Panc1 (cell line): ENCODE results near the gene PPP2R1A. TPM values are rescaled to one million over a fixed set of nuclear protein-coding genes. Genes with fewer than 3 reads are reported as not detected.

ENCODE experiments used
- ATAC-seq: fragments of 200-7000 bp; cut with Tn5 transposase; 2 replicates; pipeline ENCODE4 v1.9.1; 2020; ENCODE audit warnings: mild to moderate bottlenecking, moderate library complexity
- BruUV-seq: library from RNA; stranded (reverse); fragments of 400-500 nt; replicated peaks from 2 replicates; lab custom pipeline; 2021; lab: Mats Ljungman, UMichigan
- CTCF ChIA-PET: fragments of 300-600 bp; sonication (Branson Sonifier 250); formaldehyde crosslinking; loops from one replicate; lab custom pipeline; 2022; ENCODE audit warnings: antibody characterized with exemption; lab: Charles Lee
- POLR2A ChIA-PET: fragments of 300-600 bp; sonication (Branson Sonifier 250); formaldehyde crosslinking; loops from one replicate; lab custom pipeline; 2022; ENCODE audit warnings: antibody characterized with exemption; lab: Charles Lee
- DNase-seq: peaks from one replicate; pipeline ENCODE4 v3.0.0-alpha.2; 2010; ENCODE audit warnings: low read depth, low spot score
- H3K27ac ChIP-seq: 2 replicates; pipeline ENCODE4 v1.5.1; 2011; ENCODE audit warnings: mild to moderate bottlenecking, low read length, inconsistent platforms
- H3K27me3 ChIP-seq: fragments of 200-500 bp; sonication (Bioruptor generic); 2 replicates; pipeline ENCODE4 v1.6.0; 2014; ENCODE audit warnings: low read length, inconsistent platforms; ENCODE audit not compliant: control insufficient read depth, insufficient read depth
- H3K36me3 ChIP-seq: fragments of 200-500 bp; sonication (Bioruptor generic); 2 replicates; pipeline ENCODE4 v1.5.1; 2014; ENCODE audit warnings: inconsistent platforms, mild to moderate bottlenecking, low read length, moderate library complexity; ENCODE audit not compliant: control insufficient read depth, insufficient read depth
- H3K4me1 ChIP-seq: 2 replicates; pipeline ENCODE4 v1.5.1; 2011; ENCODE audit warnings: inconsistent platforms, mild to moderate bottlenecking, low read length, moderate library complexity; ENCODE audit not compliant: control insufficient read depth, insufficient read depth
- H3K4me3 ChIP-seq, 2 experiments: 2 replicates each; pipeline ENCODE4 v1.5.1; 2011 to 2012; ENCODE audit warnings: low read depth in 2 of 2, low read length in 2 of 2, mild to moderate bottlenecking in 2 of 2, inconsistent platforms in 1 of 2, moderate library complexity in 1 of 2
- H3K9me3 ChIP-seq: fragments of 200-500 bp; sonication (Bioruptor generic); 2 replicates; pipeline ENCODE4 v1.5.1; 2014; ENCODE audit warnings: low read depth, mild to moderate bottlenecking, inconsistent platforms, low read length, moderate library complexity; ENCODE audit not compliant: control insufficient read depth, insufficient read depth
- POLR2AphosphoS5 ChIP-seq: IDR thresholded peaks from 2 replicates; pipeline ENCODE4 v1.6.1; 2012; ENCODE audit warnings: mild to moderate bottlenecking, low read depth, low read length, moderate library complexity
- SIN3A ChIP-seq: IDR thresholded peaks from 2 replicates; pipeline ENCODE4 v1.6.1; 2012; ENCODE audit warnings: low read depth, mild to moderate bottlenecking, low read length, moderate library complexity, borderline replicate concordance; ENCODE audit not compliant: insufficient read depth
- TCF7L2 ChIP-seq: IDR thresholded peaks from 2 replicates; pipeline ENCODE4 v1.6.1; 2011; ENCODE audit warnings: mild to moderate bottlenecking, low read depth, low read length, inconsistent platforms
- in situ Hi-C: cut with HindIII; loops from 2 replicates; pipeline ENCODE4 v1.10.0; 2016; ENCODE audit warnings: low sequenced_read_pairs, low pct_unique_long_range_greater_than_20kb
- intact Hi-C: fragments of 100-400 bp; cut with micrococcal nuclease; formaldehyde crosslinking; loops from one replicate; pipeline ENCODE4 v1.10.0; 2022; ENCODE audit not compliant: unreplicated experiment
- total RNA-seq: library from RNA; stranded (reverse); gene quantifications from one replicate; pipeline ENCODE4 v1.2.1, GENCODE V29; 2021; ENCODE audit not compliant: unreplicated experiment
- TF ChIP-seq, protein P1 (sequence below), 2 experiments: IDR thresholded peaks; 2 replicates each; pipeline ENCODE4 v1.6.1; 2011 to 2012; ENCODE audit warnings: low read depth in 2 of 2, control low read depth in 1 of 2, low read length in 1 of 2, mild to moderate bottlenecking in 1 of 2, moderate library complexity in 1 of 2; ENCODE audit not compliant: insufficient read depth in 1 of 2
- TF ChIP-seq, protein P2 (sequence below): fragments of 450-650 bp; IDR thresholded peaks from 2 replicates; pipeline ENCODE4 v1.5.1; 2017; ENCODE audit warnings: mild to moderate bottlenecking

Gene PPP2R1A
- total RNA-seq, 1 experiment from 2014 or later, result 146 TPM

DNA sequence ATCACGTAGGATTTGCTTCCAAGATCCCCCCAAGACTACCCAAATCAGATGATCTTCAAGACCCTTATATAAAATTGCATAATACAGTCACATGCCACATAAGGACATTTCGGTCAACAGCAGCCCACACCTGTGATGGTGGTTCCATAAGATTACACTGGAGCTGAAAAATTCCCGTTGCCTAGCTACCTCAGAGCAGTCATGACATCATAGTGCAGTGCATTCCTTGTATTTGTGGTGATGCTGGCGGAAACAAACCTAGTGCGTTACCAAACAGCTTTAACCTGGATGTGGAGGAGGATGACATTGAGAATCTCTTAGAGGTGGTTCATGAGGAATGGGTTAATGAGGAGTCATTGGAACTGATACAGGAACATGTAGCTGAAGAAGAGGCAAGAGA is 84.3 kb downstream of the PPP2R1A start:
- peaks cover 4% of the 10 kb centered on the region; the same call in 1 of the 2 replicates for H3K36me3 ChIP-seq
- H3K4me1 ChIP-seq, result no peaks in the 10 kb centered on the region
- ATAC-seq (no peak), DNase-seq (no peak)
- CTCF ChIA-PET, result interaction anchor here (0.8 kb wide), 1 partner anchor 1716 kb away, joined by 3 read pairs; no protein-coding TSS in a partner anchor
- intact Hi-C loops (no loop called here), in situ Hi-C loops (no loop called here)
- no TSS peak for BruUV-seq
- POLR2A ChIA-PET, result interaction anchor here (0.5 kb wide), 1 partner anchor 12 kb away, joined by 4 read pairs; no protein-coding TSS in a partner anchor
- TF ChIP-seq SIN3A (no peak), TCF7L2 (no peak), POLR2AphosphoS5 (no peak)
- TF ChIP-seq, protein P1, sequence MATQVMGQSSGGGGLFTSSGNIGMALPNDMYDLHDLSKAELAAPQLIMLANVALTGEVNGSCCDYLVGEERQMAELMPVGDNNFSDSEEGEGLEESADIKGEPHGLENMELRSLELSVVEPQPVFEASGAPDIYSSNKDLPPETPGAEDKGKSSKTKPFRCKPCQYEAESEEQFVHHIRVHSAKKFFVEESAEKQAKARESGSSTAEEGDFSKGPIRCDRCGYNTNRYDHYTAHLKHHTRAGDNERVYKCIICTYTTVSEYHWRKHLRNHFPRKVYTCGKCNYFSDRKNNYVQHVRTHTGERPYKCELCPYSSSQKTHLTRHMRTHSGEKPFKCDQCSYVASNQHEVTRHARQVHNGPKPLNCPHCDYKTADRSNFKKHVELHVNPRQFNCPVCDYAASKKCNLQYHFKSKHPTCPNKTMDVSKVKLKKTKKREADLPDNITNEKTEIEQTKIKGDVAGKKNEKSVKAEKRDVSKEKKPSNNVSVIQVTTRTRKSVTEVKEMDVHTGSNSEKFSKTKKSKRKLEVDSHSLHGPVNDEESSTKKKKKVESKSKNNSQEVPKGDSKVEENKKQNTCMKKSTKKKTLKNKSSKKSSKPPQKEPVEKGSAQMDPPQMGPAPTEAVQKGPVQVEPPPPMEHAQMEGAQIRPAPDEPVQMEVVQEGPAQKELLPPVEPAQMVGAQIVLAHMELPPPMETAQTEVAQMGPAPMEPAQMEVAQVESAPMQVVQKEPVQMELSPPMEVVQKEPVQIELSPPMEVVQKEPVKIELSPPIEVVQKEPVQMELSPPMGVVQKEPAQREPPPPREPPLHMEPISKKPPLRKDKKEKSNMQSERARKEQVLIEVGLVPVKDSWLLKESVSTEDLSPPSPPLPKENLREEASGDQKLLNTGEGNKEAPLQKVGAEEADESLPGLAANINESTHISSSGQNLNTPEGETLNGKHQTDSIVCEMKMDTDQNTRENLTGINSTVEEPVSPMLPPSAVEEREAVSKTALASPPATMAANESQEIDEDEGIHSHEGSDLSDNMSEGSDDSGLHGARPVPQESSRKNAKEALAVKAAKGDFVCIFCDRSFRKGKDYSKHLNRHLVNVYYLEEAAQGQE (IDR thresholded peaks at IDR 0.05; ENCODE audit: insufficient read depth in 1 of 2, low read depth in 2 of 2, low read length in 1 of 2), result no peak
- TF ChIP-seq, protein P2, sequence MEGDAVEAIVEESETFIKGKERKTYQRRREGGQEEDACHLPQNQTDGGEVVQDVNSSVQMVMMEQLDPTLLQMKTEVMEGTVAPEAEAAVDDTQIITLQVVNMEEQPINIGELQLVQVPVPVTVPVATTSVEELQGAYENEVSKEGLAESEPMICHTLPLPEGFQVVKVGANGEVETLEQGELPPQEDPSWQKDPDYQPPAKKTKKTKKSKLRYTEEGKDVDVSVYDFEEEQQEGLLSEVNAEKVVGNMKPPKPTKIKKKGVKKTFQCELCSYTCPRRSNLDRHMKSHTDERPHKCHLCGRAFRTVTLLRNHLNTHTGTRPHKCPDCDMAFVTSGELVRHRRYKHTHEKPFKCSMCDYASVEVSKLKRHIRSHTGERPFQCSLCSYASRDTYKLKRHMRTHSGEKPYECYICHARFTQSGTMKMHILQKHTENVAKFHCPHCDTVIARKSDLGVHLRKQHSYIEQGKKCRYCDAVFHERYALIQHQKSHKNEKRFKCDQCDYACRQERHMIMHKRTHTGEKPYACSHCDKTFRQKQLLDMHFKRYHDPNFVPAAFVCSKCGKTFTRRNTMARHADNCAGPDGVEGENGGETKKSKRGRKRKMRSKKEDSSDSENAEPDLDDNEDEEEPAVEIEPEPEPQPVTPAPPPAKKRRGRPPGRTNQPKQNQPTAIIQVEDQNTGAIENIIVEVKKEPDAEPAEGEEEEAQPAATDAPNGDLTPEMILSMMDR, result no peak
- no peaks in the 10 kb centered on the region; the same call in 1 of the 2 replicates for H3K9me3 ChIP-seq
- H3K4me3 ChIP-seq, result no peak overlapping the region
- no peaks in the 10 kb centered on the region for H3K27me3 ChIP-seq
- H3K27ac ChIP-seq, result no peak overlapping the region

DNA sequence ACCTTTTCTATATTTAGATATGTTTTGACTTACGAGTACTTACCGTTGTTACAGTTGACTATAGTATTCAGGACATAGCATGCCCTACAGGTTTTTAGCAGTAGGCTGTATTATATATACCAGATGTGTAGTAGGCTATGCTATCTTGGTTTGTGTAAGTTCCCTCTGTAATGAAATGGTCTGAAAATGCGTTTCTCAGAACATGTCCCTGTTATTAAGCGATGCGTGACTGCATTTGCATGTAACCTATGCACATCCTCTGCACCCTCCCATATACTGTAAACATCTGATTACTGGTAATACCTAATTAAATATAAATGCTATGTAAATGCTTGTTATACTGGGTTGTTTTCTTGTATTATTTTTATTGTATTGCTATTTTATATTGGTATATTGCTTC is 86.1 kb downstream of the PPP2R1A start:
- no TSS peak for BruUV-seq
- Histone ChIP-seq H3K9me3 (no peaks in the 10 kb centered on the region; the same call in 1 of the 2 replicates), H3K4me1 (no peaks in the 10 kb centered on the region), H3K36me3 (no peaks in the 10 kb centered on the region), H3K27me3 (no peaks in the 10 kb centered on the region), H3K27ac (no peak overlapping the region), H3K4me3 (no peak overlapping the region)
- intact Hi-C loops, result no loop called here
- CTCF ChIA-PET, result no interaction called here
- ATAC-seq, result no peak
- TF ChIP-seq, protein P2, result no peak
- no peak for TF ChIP-seq SIN3A
- no peak for TF ChIP-seq POLR2AphosphoS5
- TF ChIP-seq, protein P1 (IDR thresholded peaks at IDR 0.05; ENCODE audit: insufficient read depth in 1 of 2, low read depth in 2 of 2, low read length in 1 of 2), result no peak
- TF ChIP-seq TCF7L2, result no peak
- in situ Hi-C loops, result no loop called here
- POLR2A ChIA-PET, result no interaction called here
- DNase-seq, result no peak
